Mononuclear cell (primary cell): Measurements from ENCODE around the gene FAM184B. TPM values are rescaled to one million over a fixed set of nuclear protein-coding genes. Genes with fewer than 3 reads are reported as not detected.

Source experiments
- H3K27me3 ChIP-seq: 2 replicates; pipeline ENCODE4 v1.6.0; 2011; ENCODE audit warnings: low read length, control low read depth; ENCODE audit not compliant: insufficient read depth
- H3K4me1 ChIP-seq: 2 replicates; pipeline ENCODE4 v1.5.1; 2011; ENCODE audit warnings: mild to moderate bottlenecking, low read length, control low read depth; ENCODE audit not compliant: insufficient read depth
- H3K4me3 ChIP-seq: 2 replicates; pipeline ENCODE4 v1.5.1; 2011; ENCODE audit warnings: mild to moderate bottlenecking, low read length, moderate library complexity
- H3K9me3 ChIP-seq: 2 replicates; pipeline ENCODE4 v1.5.1; 2011; ENCODE audit warnings: low read depth, mild to moderate bottlenecking, control low read depth, low read length
- total RNA-seq: library from RNA; depleted of rRNA; stranded (reverse); fragments of >200 nt; gene quantifications from one replicate; pipeline ENCODE4 v1.2.3, GENCODE V29; 2012

FAM184B gene
- total RNA-seq, 1 donor, result under 0.01 TPM

GRCh38 chr4:17762726-17763125, 18.7 kb downstream of the FAM184B start:
- no peaks in the 10 kb centered on the region for H3K9me3 ChIP-seq
- H3K4me3 ChIP-seq, result no peak overlapping the region
- H3K4me1 ChIP-seq, result no peaks in the 10 kb centered on the region
- H3K27me3 ChIP-seq, result no peaks in the 10 kb centered on the region

GRCh38 chr4:17761062-17761461, 20.4 kb downstream of the FAM184B start:
- Histone ChIP-seq H3K9me3 (no peaks in the 10 kb centered on the region), H3K4me3 (no peak overlapping the region), H3K4me1 (no peaks in the 10 kb centered on the region), H3K27me3 (no peaks in the 10 kb centered on the region)

- no peaks in the 10 kb centered on the region for H3K27me3 ChIP-seq
- H3K9me3 ChIP-seq, result no peaks in the 10 kb centered on the region
- H3K4me1 ChIP-seq, result no peaks in the 10 kb centered on the region
- H3K4me3 ChIP-seq, result no peak overlapping the region
Measured at GRCh38 chr4:17760626-17761025, 20.8 kb downstream of the FAM184B start.

- Histone ChIP-seq H3K4me1 (no peaks in the 10 kb centered on the region), H3K4me3 (no peak overlapping the region), H3K27me3 (no peaks in the 10 kb centered on the region), H3K9me3 (no peaks in the 10 kb centered on the region)
Measured at GRCh38 chr4:17758485-17758884, 22.9 kb downstream of the FAM184B start.

- Histone ChIP-seq H3K27me3 (no peaks in the 10 kb centered on the region), H3K4me3 (no peak overlapping the region), H3K4me1 (no peaks in the 10 kb centered on the region), H3K9me3 (no peaks in the 10 kb centered on the region)
Measured at GRCh38 chr4:17757621-17758020, 23.8 kb downstream of the FAM184B start.

- Histone ChIP-seq H3K27me3 (no peaks in the 10 kb centered on the region), H3K4me3 (no peak overlapping the region), H3K4me1 (no peaks in the 10 kb centered on the region), H3K9me3 (no peaks in the 10 kb centered on the region)
Measured at GRCh38 chr4:17753646-17754045, 27.8 kb downstream of the FAM184B start.

GRCh38 chr4:17740702-17741101, 40.7 kb downstream of the FAM184B start:
- no peaks in the 10 kb centered on the region for H3K9me3 ChIP-seq
- no peak overlapping the region for H3K4me3 ChIP-seq
- H3K27me3 ChIP-seq, result no peaks in the 10 kb centered on the region
- H3K4me1 ChIP-seq, result no peaks in the 10 kb centered on the region

GRCh38 chr4:17736484-17736883, 44.9 kb downstream of the FAM184B start:
- no peak overlapping the region for H3K4me3 ChIP-seq
- H3K27me3 ChIP-seq, result no peaks in the 10 kb centered on the region
- H3K4me1 ChIP-seq, result no peaks in the 10 kb centered on the region
- no peaks in the 10 kb centered on the region for H3K9me3 ChIP-seq

- no peak overlapping the region for H3K4me3 ChIP-seq
- H3K4me1 ChIP-seq, result no peaks in the 10 kb centered on the region
- no peaks in the 10 kb centered on the region for H3K9me3 ChIP-seq
- H3K27me3 ChIP-seq, result no peaks in the 10 kb centered on the region
Measured at GRCh38 chr4:17726911-17727310, 54.5 kb downstream of the FAM184B start.

GRCh38 chr4:17723648-17724047, 57.8 kb downstream of the FAM184B start:
- H3K27me3 ChIP-seq, result no peaks in the 10 kb centered on the region
- no peak overlapping the region for H3K4me3 ChIP-seq
- H3K9me3 ChIP-seq, result no peaks in the 10 kb centered on the region

GRCh38 chr4:17722356-17722700, 59.1 kb downstream of the FAM184B start:
- no peaks in the 10 kb centered on the region for H3K4me1 ChIP-seq
- no peaks in the 10 kb centered on the region for H3K27me3 ChIP-seq
- H3K4me3 ChIP-seq, result no peak overlapping the region
- H3K9me3 ChIP-seq, result no peaks in the 10 kb centered on the region

More at GRCh38 chr4:17723648-17724047, 57.8 kb downstream of the FAM184B start:
- H3K4me1 ChIP-seq, result no peaks in the 10 kb centered on the region

GRCh38 chr4:17721496-17722355, 59.7 kb downstream of the FAM184B start:
- H3K9me3 ChIP-seq, result no peaks in the 10 kb centered on the region
- H3K4me1 ChIP-seq, result no peaks in the 10 kb centered on the region
- no peaks in the 10 kb centered on the region for H3K27me3 ChIP-seq
- no peak overlapping the region for H3K4me3 ChIP-seq

- Histone ChIP-seq H3K9me3 (no peaks in the 10 kb centered on the region), H3K4me3 (no peak overlapping the region), H3K27me3 (no peaks in the 10 kb centered on the region), H3K4me1 (no peaks in the 10 kb centered on the region)
Measured at GRCh38 chr4:17719106-17719505, 62.3 kb downstream of the FAM184B start.

- no peaks in the 10 kb centered on the region for H3K27me3 ChIP-seq
- no peak overlapping the region for H3K4me3 ChIP-seq
- no peaks in the 10 kb centered on the region for H3K9me3 ChIP-seq
- H3K4me1 ChIP-seq, result no peaks in the 10 kb centered on the region
Measured at GRCh38 chr4:17718471-17718870, 63.0 kb downstream of the FAM184B start.

- H3K4me3 ChIP-seq, result no peak overlapping the region
- H3K27me3 ChIP-seq, result no peaks in the 10 kb centered on the region
- H3K4me1 ChIP-seq, result no peaks in the 10 kb centered on the region
- no peaks in the 10 kb centered on the region for H3K9me3 ChIP-seq
Measured at GRCh38 chr4:17717301-17717700, 64.1 kb downstream of the FAM184B start.

GRCh38 chr4:17715511-17715910, 65.9 kb downstream of the FAM184B start:
- no peaks in the 10 kb centered on the region for H3K27me3 ChIP-seq
- no peaks in the 10 kb centered on the region for H3K4me1 ChIP-seq
- no peaks in the 10 kb centered on the region for H3K9me3 ChIP-seq
- no peak overlapping the region for H3K4me3 ChIP-seq
